Right lung (tissue), 5 donors: ENCODE data around the gene ZNF618. TPM values are rescaled to one million over a fixed set of nuclear protein-coding genes. Genes with fewer than 3 reads are reported as not detected.

Source experiments
- DNase-seq, 2 donors: peaks; one replicate each; pipeline ENCODE4 v3.0.0-alpha.2; 2013
- polyA plus RNA-seq, 5 donors: library from polyadenylated mRNA; unstranded; fragments of 120-200 nt; gene quantifications; one replicate each; pipeline versions ENCODE4 v1.2.1 to v1.2.3, GENCODE V29; 2013; ENCODE audit warnings: inconsistent platforms in 1 of 5, low replicate concordance in 1 of 5; ENCODE audit not compliant: insufficient read length in 5 of 5, insufficient read depth in 1 of 5

The ZNF618 gene
- polyA plus RNA-seq, 5 donors, result 29.0 to 34.5 (median 29.7) TPM

- DNase-seq, result no peak
Measured at GRCh38 chr9:114059047-114059803, 183.1 kb downstream of the ZNF618 start.

- no peak for DNase-seq
Measured at GRCh38 chr9:114060070-114060469, 184.0 kb downstream of the ZNF618 start.

GRCh38 chr9:114060711-114061110 is 184.6 kb downstream of the ZNF618 start:
- no peak for DNase-seq

GRCh38 chr9:114061292-114061691 is 185.2 kb downstream of the ZNF618 start:
- no peak for DNase-seq

DNA sequence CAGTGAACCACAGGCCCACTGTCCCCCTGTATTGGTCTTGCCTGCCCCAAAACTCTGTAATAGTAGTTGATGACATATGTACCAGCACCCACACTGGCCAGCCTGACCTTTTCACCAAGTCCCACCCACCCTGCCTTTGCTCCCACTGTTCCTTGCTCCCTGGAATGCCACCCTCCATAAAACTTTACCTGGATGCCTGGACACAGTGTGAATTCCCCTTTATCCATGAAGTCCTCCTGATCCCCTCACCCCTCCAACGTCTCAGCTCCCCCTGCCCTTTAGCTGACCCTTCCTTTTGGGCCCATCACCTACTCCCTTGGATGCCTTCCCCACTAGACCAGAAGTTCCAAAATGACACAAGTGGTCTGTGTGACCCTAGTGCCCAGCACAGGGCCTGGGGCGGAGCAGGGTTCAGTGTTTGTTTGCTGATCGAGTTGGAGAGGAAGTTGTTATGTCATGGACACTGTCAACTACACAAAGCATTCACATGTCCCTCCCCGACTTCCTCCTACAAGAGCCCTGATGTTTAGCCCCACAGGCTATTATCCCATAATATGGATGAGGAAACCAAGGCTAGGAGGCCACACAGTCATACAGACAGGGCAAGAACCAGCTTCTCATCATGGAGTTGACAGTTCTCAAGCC is 185.8 kb downstream of the ZNF618 start:
- DNase-seq, result no peak

DNA sequence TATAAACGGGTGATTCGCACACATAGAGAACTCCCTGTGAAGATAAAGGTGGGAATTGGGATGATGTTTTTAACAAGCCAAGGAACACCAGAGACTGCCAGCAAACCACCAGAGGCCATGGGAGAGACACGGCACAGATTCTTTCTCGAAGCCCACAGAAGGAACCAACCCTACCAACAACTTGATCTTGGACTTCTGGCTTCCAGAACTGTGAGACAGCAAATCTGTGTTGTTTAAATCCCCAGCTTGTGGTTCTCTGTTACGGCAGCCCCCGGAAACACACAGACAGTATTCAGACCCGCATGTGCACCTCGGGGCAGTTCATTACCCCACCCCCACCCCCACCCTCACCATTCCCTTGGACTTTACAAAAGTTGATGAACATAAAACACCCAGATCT is 189.2 kb downstream of the ZNF618 start:
- no peak for DNase-seq

GRCh38 chr9:114069476-114070187 is 193.5 kb downstream of the ZNF618 start:
- DNase-seq, result no peak

DNA sequence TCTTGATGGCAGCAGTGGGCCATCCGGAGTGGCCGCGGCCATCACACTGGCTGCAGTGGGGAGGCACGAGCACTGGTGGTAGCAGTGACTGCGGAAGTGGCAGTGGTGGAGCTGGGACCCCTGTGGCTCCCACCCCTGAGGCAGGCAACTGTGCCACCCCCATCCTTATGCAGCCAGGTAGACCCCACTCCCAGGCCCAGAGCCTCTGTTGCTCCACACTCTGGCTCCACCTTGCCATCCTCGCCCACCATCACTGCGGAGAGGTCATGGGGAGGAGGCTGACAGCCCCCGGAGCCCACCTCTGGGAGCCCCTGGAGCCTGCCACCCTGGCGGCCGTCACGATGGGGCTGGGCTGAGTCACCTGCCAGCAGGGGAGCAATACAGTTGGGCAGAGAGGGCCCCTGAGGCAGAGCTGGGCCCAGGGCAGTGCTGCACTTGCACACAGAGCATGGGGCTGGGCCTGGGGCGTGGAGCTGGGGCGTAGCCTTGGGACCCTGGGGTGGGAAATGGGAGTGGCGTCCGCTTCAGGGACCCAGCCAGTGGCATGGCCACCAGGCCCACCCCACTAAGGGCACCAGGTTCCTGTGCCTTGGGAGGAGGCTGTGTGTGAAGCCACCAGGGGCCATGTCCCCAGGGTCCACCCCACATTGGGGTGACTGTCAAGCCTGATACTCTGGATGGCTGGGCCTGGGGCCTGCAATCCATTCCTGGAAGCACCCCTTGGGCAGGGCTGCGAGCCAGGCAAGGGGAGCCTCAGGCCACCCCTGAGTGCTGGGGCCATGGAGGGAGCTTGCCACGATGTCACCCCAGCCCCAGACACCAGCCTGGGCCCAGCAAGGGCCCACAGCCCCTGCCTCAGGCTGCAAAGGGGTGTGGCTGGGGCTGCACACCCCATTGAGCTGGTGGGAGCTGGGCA is 194.3 kb downstream of the ZNF618 start:
- DNase-seq, result no peak

DNA sequence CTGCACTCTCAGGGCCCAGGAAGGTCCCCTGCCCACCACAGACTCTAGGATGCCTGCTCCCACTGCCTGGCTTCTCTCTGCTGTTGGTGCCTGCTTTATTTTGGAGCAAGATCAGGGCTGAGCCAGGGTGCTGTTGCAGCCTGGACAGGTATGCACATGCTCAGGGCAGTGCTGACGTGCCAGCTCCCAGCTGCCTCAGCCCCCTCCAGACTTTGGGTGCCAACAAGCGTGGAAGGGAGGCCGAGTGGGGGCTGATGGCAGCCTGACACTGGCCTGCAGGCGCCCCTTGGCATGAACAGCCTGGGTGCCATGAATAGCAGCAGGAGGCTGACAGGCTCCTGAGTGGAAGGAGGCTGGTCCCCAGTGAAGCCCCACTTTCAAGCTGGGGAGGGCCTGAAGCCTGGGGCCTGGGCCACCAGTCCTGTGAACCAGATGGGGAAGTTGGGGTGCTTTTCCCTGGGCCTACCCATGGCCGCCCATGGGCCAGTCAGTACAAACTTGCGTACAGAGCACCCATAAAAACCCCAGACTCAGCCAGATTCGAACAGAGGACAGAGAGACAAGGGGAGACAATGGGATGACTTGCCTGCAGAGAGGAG is 195.2 kb downstream of the ZNF618 start:
- no peak for DNase-seq

GRCh38 chr9:114072184-114073140 is 196.4 kb downstream of the ZNF618 start:
- peak; percentile 36 to 40 for DNase-seq

DNA sequence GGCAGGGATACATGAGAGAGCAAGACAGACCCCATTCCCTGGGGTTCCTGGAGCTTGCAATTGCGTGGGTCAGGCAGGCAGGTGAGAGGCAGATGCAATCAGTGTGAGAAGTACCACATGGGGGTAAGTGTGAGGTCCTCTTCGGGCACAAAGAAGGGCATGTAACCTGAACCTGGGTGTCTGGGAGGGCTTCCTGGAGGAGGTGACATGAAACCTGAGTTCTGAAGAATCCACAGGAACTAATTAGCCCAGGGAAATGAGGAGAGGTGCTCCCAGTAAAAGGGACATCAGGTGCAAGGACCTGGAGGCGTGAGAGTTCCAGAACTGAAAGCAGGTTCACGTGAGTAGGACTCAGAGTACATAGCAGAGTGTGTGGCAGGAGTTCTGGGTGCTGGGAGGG is 199.5 kb downstream of the ZNF618 start:
- no peak for DNase-seq

GRCh38 chr9:114076237-114077161 is 200.4 kb downstream of the ZNF618 start:
- no peak for DNase-seq

GRCh38 chr9:114077162-114077837 is 201.2 kb downstream of the ZNF618 start:
- no peak for DNase-seq

- peak in 1 of 2 donors; percentile 45 for DNase-seq
Measured at GRCh38 chr9:114078021-114078780, 202.1 kb downstream of the ZNF618 start, which contains the start of gene AMBP. TSS of gene AMBP (minus strand) at chr9:114078300. CDS start at chr9:114078209, 91 bp downstream.

DNA sequence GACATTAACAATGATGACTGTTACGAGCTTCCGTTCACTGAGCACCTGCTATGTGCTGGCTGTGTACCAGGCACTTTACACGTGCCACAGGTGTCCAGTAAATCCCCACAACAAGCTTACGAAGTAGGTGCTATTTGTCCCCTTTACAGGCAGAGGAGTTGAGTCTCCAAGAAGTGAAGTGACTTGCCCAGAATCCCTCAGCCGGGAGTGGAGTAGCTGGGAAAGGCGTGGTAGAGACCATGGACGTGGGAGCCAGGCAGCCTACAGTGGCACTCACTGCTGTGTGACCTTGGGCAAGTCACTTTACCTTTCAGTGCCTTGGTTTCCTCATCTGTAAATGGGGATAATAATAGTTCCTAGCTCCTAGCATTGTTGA is 202.7 kb downstream of the ZNF618 start:
- DNase-seq, result no peak

DNA sequence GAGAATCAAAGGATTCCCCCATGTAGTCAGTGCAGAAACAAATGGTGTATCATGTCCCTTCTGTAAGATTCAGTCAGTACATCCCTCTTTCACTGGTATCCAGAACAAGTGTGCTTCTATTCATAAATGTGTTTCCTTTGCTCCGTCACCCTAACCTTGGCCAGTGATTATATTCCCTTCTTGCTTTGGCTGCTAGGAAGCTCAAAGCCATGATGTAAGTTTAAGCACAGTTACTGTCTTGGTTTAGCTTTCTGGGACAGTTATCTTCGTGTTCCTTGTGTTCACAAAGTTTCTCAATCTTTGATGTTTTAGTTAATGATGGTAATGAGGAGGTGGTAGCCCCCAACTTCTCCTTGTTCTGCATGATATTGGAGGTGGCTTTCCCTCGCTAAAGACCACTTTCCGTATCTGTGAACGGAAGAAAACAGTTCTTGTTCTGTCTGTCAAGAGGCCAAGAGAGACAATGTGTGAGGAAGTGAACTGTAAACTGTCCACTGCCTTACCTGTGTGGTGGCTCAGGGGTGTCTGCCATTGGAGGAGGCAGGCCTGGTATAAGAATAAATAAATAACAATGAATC is 204.2 kb downstream of the ZNF618 start:
- DNase-seq, result no peak
